Liver (tissue), 3 donors: ENCODE measurements around the gene PCNX3.

Experiments used
- RAD21 ChIP-seq, 2 donors: IDR thresholded peaks; 2 replicates each; pipeline ENCODE4 v1.6.1; 2016; ENCODE audit warnings: antibody characterized with exemption in 2 of 2, mild to moderate bottlenecking in 2 of 2
- ZBTB33 ChIP-seq: IDR thresholded peaks from 2 replicates; pipeline ENCODE4 v1.6.1; 2016; ENCODE audit warnings: antibody characterized with exemption
- TF ChIP-seq, protein P1 (sequence below): fragments of 150-350 bp; IDR thresholded peaks from 2 replicates; pipeline ENCODE4 v1.5.1; 2017; ENCODE audit warnings: improper control_type of control experiment, low read depth, low read length; ENCODE audit not compliant: missing input control
- donor health status: healthy.
- donor health status: healthy.

DNA sequence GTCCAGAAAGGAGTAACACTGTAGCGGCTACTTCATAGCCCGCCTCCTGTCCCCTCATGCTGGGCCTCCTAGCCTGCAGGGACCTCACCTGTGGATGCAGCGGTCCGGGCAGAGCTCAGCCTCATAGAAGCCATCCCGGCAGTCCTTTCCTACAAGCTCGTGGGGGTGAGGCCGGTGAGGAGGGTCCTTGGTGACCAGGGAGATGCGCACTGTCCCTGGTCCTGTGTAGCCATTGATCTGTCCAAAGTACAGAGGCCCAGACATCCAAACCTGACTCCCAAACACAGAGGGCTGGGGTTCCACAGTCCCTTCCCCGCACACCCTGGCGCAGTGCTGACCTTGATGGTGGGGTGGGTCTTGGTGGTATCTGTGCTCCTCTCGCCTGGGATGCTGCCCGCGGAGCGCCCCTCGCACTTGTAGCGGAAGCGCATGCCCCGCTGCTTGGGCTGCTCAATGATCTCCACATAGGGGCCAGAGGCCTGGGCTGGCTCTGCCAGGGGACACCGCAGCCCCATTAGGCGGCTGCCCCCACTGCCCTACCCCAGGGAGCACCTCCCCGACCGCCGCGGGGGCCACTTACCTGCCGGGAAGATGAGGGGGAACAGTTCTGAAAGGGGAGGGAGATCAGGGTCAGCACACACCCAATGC is 46.1 kb downstream of the PCNX3 start:
- TF ChIP-seq, protein P1, sequence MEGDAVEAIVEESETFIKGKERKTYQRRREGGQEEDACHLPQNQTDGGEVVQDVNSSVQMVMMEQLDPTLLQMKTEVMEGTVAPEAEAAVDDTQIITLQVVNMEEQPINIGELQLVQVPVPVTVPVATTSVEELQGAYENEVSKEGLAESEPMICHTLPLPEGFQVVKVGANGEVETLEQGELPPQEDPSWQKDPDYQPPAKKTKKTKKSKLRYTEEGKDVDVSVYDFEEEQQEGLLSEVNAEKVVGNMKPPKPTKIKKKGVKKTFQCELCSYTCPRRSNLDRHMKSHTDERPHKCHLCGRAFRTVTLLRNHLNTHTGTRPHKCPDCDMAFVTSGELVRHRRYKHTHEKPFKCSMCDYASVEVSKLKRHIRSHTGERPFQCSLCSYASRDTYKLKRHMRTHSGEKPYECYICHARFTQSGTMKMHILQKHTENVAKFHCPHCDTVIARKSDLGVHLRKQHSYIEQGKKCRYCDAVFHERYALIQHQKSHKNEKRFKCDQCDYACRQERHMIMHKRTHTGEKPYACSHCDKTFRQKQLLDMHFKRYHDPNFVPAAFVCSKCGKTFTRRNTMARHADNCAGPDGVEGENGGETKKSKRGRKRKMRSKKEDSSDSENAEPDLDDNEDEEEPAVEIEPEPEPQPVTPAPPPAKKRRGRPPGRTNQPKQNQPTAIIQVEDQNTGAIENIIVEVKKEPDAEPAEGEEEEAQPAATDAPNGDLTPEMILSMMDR, result no peak
- peak in 1 of 2 donors; percentile 7 for TF ChIP-seq RAD21 (IDR thresholded peaks at IDR 0.05)
- no peak for TF ChIP-seq ZBTB33
